Upper lobe of left lung (tissue), 4 donors: ENCODE measurements around the gene CD5L.

Experiments
- CTCF ChIP-seq, 6 experiments: fragments of 450-650 bp in 4 of 6; fragments of 200-600 bp in 2 of 6; sonication (generic) in 2 of 6; IDR thresholded peaks; one replicate each; pipeline ENCODE4 v1.5.1; 2016 to 2019; ENCODE audit warnings: antibody characterized with exemption in 6 of 6
- POLR2A ChIP-seq, 4 donors: fragments of 450-650 bp; IDR thresholded peaks; one replicate each; pipeline ENCODE4 v1.5.1; 2016 to 2017; ENCODE audit warnings: antibody characterized with exemption in 4 of 4, mild to moderate bottlenecking in 2 of 4
- POLR2AphosphoS5 ChIP-seq, 2 donors: sonication (generic); formaldehyde crosslinking; IDR thresholded peaks; one replicate each; pipeline ENCODE4 v1.5.1; 2017; ENCODE audit warnings: antibody characterized with exemption in 2 of 2

- TF ChIP-seq CTCF (IDR thresholded peaks at IDR 0.05) (no peak), POLR2A (IDR thresholded peaks at IDR 0.05) (no peak), POLR2AphosphoS5 (IDR thresholded peaks at IDR 0.05) (no peak)
These were observed 22.4 kb downstream of the CD5L start for GRCh38 chr1:157819215-157819614.
